Breast epithelium (tissue), 4 donors: Measurements from ENCODE around the gene IFITM1. TPM values are rescaled to one million over a fixed set of nuclear protein-coding genes. Genes with fewer than 3 reads are reported as not detected.

Experiments
- DNase-seq, 2 donors: peaks; one replicate each; pipeline ENCODE4 v3.0.0-alpha.2; 2019; ENCODE audit warnings: low spot score in 2 of 2
- H3K27ac ChIP-seq, 2 donors: fragments of 200-600 bp; sonication (generic) in 1 of 2; one replicate each; pipeline ENCODE4 v1.5.1; 2016 to 2019; ENCODE audit warnings: mild to moderate bottlenecking in 1 of 2
- H3K27me3 ChIP-seq, 2 donors: fragments of 200-600 bp; sonication (generic) in 1 of 2; one replicate each; pipeline versions ENCODE4 v1.5.1 to v1.6.0; 2017 to 2019; ENCODE audit warnings: control low read depth in 1 of 2, mild to moderate bottlenecking in 1 of 2
- H3K36me3 ChIP-seq: fragments of 200-600 bp; one replicate; pipeline ENCODE4 v1.5.1; 2019
- H3K4me1 ChIP-seq, 2 donors: fragments of 200-600 bp; sonication (generic); one replicate each; pipeline ENCODE4 v1.5.1; 2016 to 2019; ENCODE audit warnings: control low read depth in 1 of 2
- H3K4me3 ChIP-seq, 3 donors: fragments of 200-600 bp; sonication (generic); 1 replicate in 2 of 3; 2 replicates in 1 of 3; pipeline ENCODE4 v1.5.1; 2016 to 2019; ENCODE audit warnings: mild to moderate bottlenecking in 3 of 3, moderate library complexity in 2 of 3
- H3K9me3 ChIP-seq, 2 donors: fragments of 200-600 bp; sonication (generic) in 1 of 2; one replicate each; pipeline ENCODE4 v1.5.1; 2016 to 2019; ENCODE audit warnings: control low read depth in 1 of 2
- POLR2A ChIP-seq: fragments of 450-650 bp; IDR thresholded peaks from one replicate; pipeline ENCODE4 v1.6.1; 2016; ENCODE audit warnings: antibody characterized with exemption, mild to moderate bottlenecking, moderate library complexity
- POLR2AphosphoS5 ChIP-seq, 3 donors: sonication (generic); formaldehyde crosslinking; IDR thresholded peaks; one replicate each; pipeline ENCODE4 v1.6.1; 2017; ENCODE audit warnings: antibody characterized with exemption in 3 of 3
- intact Hi-C: fragments of 100-400 bp; cut with DNase I; formaldehyde crosslinking; loops from one replicate; pipeline ENCODE4 v1.15.1; 2023; ENCODE audit warnings: low total_unique reads
- total RNA-seq, 3 donors: library from RNA; depleted of rRNA; stranded (reverse); fragments of >200 nt; gene quantifications; one replicate each; pipeline ENCODE4 v1.1.0, GENCODE V29; 2016
- TF ChIP-seq, protein P1 (sequence below), 3 donors: fragments of 450-650 bp; IDR thresholded peaks; one replicate each; pipeline ENCODE4 v1.5.1; 2016 to 2017; ENCODE audit warnings: antibody characterized with exemption in 3 of 3, mild to moderate bottlenecking in 3 of 3, moderate library complexity in 3 of 3

IFITM1 gene
- total RNA-seq, 3 donors from 2014 or later: 129 to 321 (median 142) TPM

DNA sequence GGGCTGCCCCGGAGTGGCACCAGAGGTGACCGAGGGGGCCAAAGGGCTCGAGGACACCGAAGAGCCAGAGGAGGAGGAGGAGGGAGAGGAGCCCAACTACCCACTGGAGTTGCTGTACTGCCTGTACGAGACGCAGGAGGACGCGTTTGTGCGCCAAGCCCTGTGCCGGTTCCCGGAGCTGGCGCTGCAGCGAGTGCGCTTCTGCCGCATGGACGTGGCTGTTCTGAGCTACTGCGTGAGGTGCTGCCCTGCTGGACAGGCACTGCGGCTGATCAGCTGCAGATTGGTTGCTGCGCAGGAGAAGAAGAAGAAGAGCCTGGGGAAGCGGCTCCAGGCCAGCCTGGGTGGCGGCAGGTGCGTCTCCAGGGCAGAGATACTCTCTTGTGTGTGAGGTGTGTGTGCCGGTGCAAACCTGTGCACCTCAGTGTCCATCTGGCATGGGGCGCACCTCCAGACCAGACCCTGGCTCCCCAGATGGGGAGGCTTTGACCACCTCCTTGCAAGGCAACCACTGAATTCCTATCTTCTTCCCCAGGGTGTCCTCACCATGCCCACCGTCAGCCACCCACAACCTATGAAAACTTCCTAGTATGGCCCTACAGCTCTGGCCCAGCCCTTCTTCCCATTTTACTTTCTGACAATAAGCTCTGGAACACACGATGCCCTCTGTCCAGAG, 32.2 kb upstream of the IFITM1 start:
- no peaks in the 10 kb centered on the region for H3K9me3 ChIP-seq
- H3K27ac ChIP-seq: no peak overlapping the region
- intact Hi-C loops: loop anchor here (2.0 kb wide), 1 partner anchor 35 kb away; no protein-coding TSS in a partner anchor
- H3K36me3 ChIP-seq: no peaks in the 10 kb centered on the region
- peak in 1 of 2 donors; percentile 28 for DNase-seq
- peaks cover 24 to 66% of the 10 kb centered on the region in 2 donors for H3K27me3 ChIP-seq
- H3K4me3 ChIP-seq: peak overlapping the region in 2 of 3 donors; percentile 33 to 59
- TF ChIP-seq POLR2A: no peak
- TF ChIP-seq, protein P1, sequence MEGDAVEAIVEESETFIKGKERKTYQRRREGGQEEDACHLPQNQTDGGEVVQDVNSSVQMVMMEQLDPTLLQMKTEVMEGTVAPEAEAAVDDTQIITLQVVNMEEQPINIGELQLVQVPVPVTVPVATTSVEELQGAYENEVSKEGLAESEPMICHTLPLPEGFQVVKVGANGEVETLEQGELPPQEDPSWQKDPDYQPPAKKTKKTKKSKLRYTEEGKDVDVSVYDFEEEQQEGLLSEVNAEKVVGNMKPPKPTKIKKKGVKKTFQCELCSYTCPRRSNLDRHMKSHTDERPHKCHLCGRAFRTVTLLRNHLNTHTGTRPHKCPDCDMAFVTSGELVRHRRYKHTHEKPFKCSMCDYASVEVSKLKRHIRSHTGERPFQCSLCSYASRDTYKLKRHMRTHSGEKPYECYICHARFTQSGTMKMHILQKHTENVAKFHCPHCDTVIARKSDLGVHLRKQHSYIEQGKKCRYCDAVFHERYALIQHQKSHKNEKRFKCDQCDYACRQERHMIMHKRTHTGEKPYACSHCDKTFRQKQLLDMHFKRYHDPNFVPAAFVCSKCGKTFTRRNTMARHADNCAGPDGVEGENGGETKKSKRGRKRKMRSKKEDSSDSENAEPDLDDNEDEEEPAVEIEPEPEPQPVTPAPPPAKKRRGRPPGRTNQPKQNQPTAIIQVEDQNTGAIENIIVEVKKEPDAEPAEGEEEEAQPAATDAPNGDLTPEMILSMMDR (IDR thresholded peaks at IDR 0.05): no peak
- no peak for TF ChIP-seq POLR2AphosphoS5 (IDR thresholded peaks at IDR 0.05)
- H3K4me1 ChIP-seq: no peaks in the 10 kb centered on the region

DNA sequence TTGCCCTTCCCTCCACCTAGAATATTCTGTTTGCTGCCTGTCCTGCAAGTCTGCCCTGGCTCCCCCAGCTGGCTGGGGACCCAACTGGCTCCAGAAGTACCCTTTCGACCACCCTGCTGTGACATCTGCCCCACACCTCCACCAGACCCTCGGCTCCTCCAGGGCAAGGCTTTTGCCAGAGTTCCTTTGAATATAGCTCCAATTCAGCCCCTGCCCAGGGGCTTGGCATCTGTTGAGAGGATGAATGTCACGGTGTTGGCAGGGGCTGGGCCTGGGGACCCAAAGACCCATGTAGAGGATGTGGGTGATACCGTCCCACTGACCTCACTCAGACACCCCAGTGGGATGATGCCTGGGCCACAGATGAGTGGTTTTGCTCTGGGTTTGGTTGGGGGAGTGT, 31.7 kb upstream of the IFITM1 start:
- Histone ChIP-seq H3K27ac (no peak overlapping the region), H3K4me1 (no peaks in the 10 kb centered on the region), H3K9me3 (no peaks in the 10 kb centered on the region), H3K4me3 (no peak overlapping the region), H3K36me3 (no peaks in the 10 kb centered on the region), H3K27me3 (peaks cover 24 to 66% of the 10 kb centered on the region in 2 donors)
- TF ChIP-seq, protein P1 (IDR thresholded peaks at IDR 0.05): no peak
- TF ChIP-seq POLR2AphosphoS5 (IDR thresholded peaks at IDR 0.05): no peak
- TF ChIP-seq POLR2A: no peak
- peak in 1 of 2 donors; percentile 33 for DNase-seq
- intact Hi-C loops: loop anchor here (2.0 kb wide), 1 partner anchor 35 kb away; no protein-coding TSS in a partner anchor

DNA sequence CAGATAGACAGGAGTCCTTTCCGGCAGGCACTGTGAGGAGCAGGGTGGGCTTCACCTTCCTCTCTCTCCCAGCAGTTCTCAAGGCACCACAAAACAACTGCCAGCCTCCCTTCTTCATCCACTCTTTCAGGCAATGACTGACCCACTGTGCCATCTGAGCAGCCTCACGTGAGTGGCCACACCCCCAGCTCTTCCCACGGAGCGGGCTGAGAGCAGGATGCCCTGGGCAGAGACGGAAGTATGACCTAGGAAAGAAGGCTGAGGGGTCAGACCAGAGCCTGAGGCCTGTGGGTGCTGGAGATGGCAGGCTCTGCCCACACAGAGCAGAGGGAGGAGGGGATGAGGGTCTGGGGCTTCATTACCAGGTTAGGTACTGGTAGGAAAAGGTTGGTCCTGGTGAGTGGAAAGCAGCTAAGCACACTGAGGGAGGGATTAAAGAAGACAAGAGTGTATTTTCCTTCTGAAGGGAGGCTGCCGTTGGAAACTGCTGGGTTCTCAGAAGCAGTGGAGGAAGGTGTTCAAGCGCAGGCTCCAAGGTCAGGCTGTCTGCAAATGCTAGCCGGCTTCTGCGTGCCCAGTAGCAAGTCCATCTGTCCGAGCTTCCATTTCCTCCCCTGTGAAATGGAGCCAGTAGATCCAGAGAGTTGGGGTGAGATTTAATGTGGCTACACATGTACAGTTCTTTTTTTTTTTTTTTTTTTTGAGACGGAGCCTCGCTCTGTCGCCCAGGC, 31.0 kb upstream of the IFITM1 start:
- Histone ChIP-seq H3K9me3 (no peaks in the 10 kb centered on the region), H3K36me3 (no peaks in the 10 kb centered on the region), H3K4me1 (no peaks in the 10 kb centered on the region), H3K4me3 (no peak overlapping the region), H3K27ac (no peak overlapping the region), H3K27me3 (peaks cover 24 to 66% of the 10 kb centered on the region in 2 donors)
- intact Hi-C loops: loop anchor here (2.0 kb wide), 1 partner anchor 36 kb away; no protein-coding TSS in a partner anchor
- TF ChIP-seq POLR2A (no peak), POLR2AphosphoS5 (IDR thresholded peaks at IDR 0.05) (no peak)
- TF ChIP-seq, protein P1 (IDR thresholded peaks at IDR 0.05): no peak
- peak in 1 of 2 donors; percentile 39 for DNase-seq

DNA sequence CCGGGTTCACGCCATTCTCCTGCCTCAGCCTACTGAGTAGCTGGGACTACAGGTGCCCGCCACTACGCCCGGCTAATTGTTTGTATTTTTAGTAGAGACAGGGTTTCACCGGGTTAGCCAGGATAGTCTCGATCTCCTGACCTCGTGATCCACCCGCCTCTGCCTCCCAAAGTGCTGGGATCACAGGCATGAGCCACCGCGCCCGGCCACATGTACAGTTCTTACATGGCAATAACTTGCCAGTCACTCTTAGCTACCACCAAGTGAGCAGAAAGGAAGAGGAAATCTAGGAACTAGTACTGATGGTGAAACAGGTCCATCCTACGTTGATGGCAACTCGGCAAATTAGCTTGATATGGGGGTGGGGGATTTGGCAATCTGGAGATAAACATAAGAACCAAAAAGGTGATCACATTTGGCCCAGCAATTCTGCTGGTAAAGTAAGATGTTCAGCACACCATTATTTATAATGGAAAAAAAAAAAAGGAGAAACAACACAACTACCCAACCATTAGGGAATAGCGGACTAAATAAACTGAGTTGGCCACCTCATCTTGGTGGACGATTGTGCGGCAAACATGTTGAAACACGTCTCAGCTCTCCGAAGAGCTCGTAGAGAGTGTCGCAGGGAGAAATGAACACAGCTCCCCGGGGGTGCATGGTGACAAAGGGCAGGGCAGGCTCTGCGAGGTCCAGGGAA, 30.3 kb upstream of the IFITM1 start:
- H3K9me3 ChIP-seq: no peaks in the 10 kb centered on the region
- H3K4me1 ChIP-seq: peaks cover 0 to 5% of the 10 kb centered on the region in 2 donors
- DNase-seq: no peak
- intact Hi-C loops: loop anchor here (2.0 kb wide), 1 partner anchor 37 kb away; no protein-coding TSS in a partner anchor
- peaks cover 24 to 61% of the 10 kb centered on the region in 2 donors for H3K27me3 ChIP-seq
- TF ChIP-seq POLR2A: no peak
- TF ChIP-seq POLR2AphosphoS5 (IDR thresholded peaks at IDR 0.05): no peak
- TF ChIP-seq, protein P1 (IDR thresholded peaks at IDR 0.05): no peak
- H3K36me3 ChIP-seq: no peaks in the 10 kb centered on the region
- no peak overlapping the region for H3K4me3 ChIP-seq
- H3K27ac ChIP-seq: no peak overlapping the region
